ENCODE measurements around the gene EMX1. TPM values are rescaled to one million over a fixed set of nuclear protein-coding genes. Genes with fewer than 3 reads are reported as not detected.

The EMX1 gene
- polyA plus RNA-seq, 3 donors = not detected

GRCh38 chr2:72969706-72970105 lies 52.4 kb downstream of the EMX1 start:
- TF ChIP-seq CTCF (IDR thresholded peaks at IDR 0.05) = no peak
- Histone ChIP-seq H3K4me2 (replicated peaks; ENCODE audit: extremely low read depth, low read length, poor library complexity, severe bottlenecking) (no peak overlapping the region), H3K79me2 (ENCODE audit: insufficient read depth, low read length) (no peaks in the 10 kb centered on the region), H4K20me1 (ENCODE audit: insufficient read depth, low read length) (peaks cover 15% of the 10 kb centered on the region), H3K27me3 (ENCODE audit: control insufficient read depth in 2 of 2, insufficient read depth in 2 of 2, low read length in 2 of 2) (no peaks in the 10 kb centered on the region), H2AFZ (ENCODE audit: insufficient read depth, low read depth, low read length, poor library complexity, severe bottlenecking) (no peak overlapping the region), H3K9me3 (replicated peaks in 1 of 2; ENCODE audit: control insufficient read depth in 1 of 2, insufficient read depth in 1 of 2, low read length in 2 of 2) (no peaks in the 10 kb centered on the region), H3K4me3 (replicated peaks in 1 of 3; ENCODE audit: low read depth in 2 of 3, low read length in 3 of 3) (no peak overlapping the region), H3K9ac (ENCODE audit: insufficient read depth, low read length, poor library complexity, severe bottlenecking) (no peak overlapping the region), H3K27ac (ENCODE audit: low read depth in 1 of 2, low read length in 2 of 2) (no peak overlapping the region), H3K4me1 (ENCODE audit: control insufficient read depth in 1 of 2, insufficient read depth in 2 of 2, low read length in 2 of 2) (peaks cover 6 to 7% of the 10 kb centered on the region in 2 donors), H3K36me3 (replicated peaks in 1 of 2; ENCODE audit: control insufficient read depth in 1 of 2, insufficient read depth in 2 of 2, low read length in 2 of 2) (peaks cover 33 to 82% of the 10 kb centered on the region in 2 donors)
- Mint-ChIP-seq H3K27me3 (ENCODE audit: low read depth in 3 of 3) (peaks cover 0 to 3% (median 0%) of the 10 kb centered on the region in 3 donors), H3K4me1 (peaks cover 11% of the 10 kb centered on the region), H3K4me3 (no peak overlapping the region), H3K9me3 (peaks cover 0 to 1% (median 0%) of the 10 kb centered on the region in 7 donors), H3K36me3 (peaks cover 63 to 93% of the 10 kb centered on the region in 2 donors), H3K27ac (no peak overlapping the region)
- intact Hi-C loops (cut with micrococcal nuclease) = no loop called here
- WGBS (ENCODE audit: insufficient coverage) = 100% methylated on average over 4 of the region's 4 CpGs
- no peak for DNase-seq

GRCh38 chr2:72971036-72971435 lies 53.7 kb downstream of the EMX1 start:
- Mint-ChIP-seq H3K36me3 (peaks cover 63 to 93% of the 10 kb centered on the region in 2 donors), H3K27ac (no peak overlapping the region), H3K27me3 (ENCODE audit: low read depth in 3 of 3) (peaks cover 0 to 3% (median 0%) of the 10 kb centered on the region in 3 donors), H3K9me3 (peaks cover 0 to 1% (median 0%) of the 10 kb centered on the region in 7 donors), H3K4me3 (no peak overlapping the region), H3K4me1 (peaks cover 11% of the 10 kb centered on the region)
- Histone ChIP-seq H3K4me1 (ENCODE audit: control insufficient read depth in 1 of 2, insufficient read depth in 2 of 2, low read length in 2 of 2) (peaks cover 6 to 7% of the 10 kb centered on the region in 2 donors), H3K9ac (ENCODE audit: insufficient read depth, low read length, poor library complexity, severe bottlenecking) (no peak overlapping the region), H3K27ac (ENCODE audit: low read depth in 1 of 2, low read length in 2 of 2) (no peak overlapping the region), H3K27me3 (ENCODE audit: control insufficient read depth in 2 of 2, insufficient read depth in 2 of 2, low read length in 2 of 2) (no peaks in the 10 kb centered on the region), H4K20me1 (ENCODE audit: insufficient read depth, low read length) (peaks cover 15% of the 10 kb centered on the region), H2AFZ (ENCODE audit: insufficient read depth, low read depth, low read length, poor library complexity, severe bottlenecking) (no peak overlapping the region), H3K9me3 (replicated peaks in 1 of 2; ENCODE audit: control insufficient read depth in 1 of 2, insufficient read depth in 1 of 2, low read length in 2 of 2) (no peaks in the 10 kb centered on the region), H3K79me2 (ENCODE audit: insufficient read depth, low read length) (no peaks in the 10 kb centered on the region), H3K4me2 (replicated peaks; ENCODE audit: extremely low read depth, low read length, poor library complexity, severe bottlenecking) (no peak overlapping the region), H3K4me3 (replicated peaks in 1 of 3; ENCODE audit: low read depth in 2 of 3, low read length in 3 of 3) (no peak overlapping the region), H3K36me3 (replicated peaks in 1 of 2; ENCODE audit: control insufficient read depth in 1 of 2, insufficient read depth in 2 of 2, low read length in 2 of 2) (peaks cover 22 to 84% of the 10 kb centered on the region in 2 donors)
- intact Hi-C loops (cut with micrococcal nuclease) = no loop called here
- no peak for DNase-seq
- TF ChIP-seq CTCF (IDR thresholded peaks at IDR 0.05) = no peak
- 100% methylated on average over 2 of the region's 7 CpGs for WGBS (ENCODE audit: insufficient coverage)

All from CD14-positive monocyte (primary cell).